Breast epithelium (tissue), 4 donors: ENCODE results near the gene DVL1. TPM values are rescaled to one million over a fixed set of nuclear protein-coding genes. Genes with fewer than 3 reads are reported as not detected.

Experiments used
- DNase-seq, 2 donors: peaks; one replicate each; pipeline ENCODE4 v3.0.0-alpha.2; 2019; ENCODE audit warnings: low spot score in 2 of 2
- H3K27ac ChIP-seq, 2 donors: fragments of 200-600 bp; sonication (generic) in 1 of 2; one replicate each; pipeline ENCODE4 v1.5.1; 2016 to 2019; ENCODE audit warnings: mild to moderate bottlenecking in 1 of 2
- H3K27me3 ChIP-seq, 2 donors: fragments of 200-600 bp; sonication (generic) in 1 of 2; one replicate each; pipeline versions ENCODE4 v1.5.1 to v1.6.0; 2017 to 2019; ENCODE audit warnings: control low read depth in 1 of 2, mild to moderate bottlenecking in 1 of 2
- H3K36me3 ChIP-seq: fragments of 200-600 bp; one replicate; pipeline ENCODE4 v1.5.1; 2019
- H3K4me1 ChIP-seq, 2 donors: fragments of 200-600 bp; sonication (generic); one replicate each; pipeline ENCODE4 v1.5.1; 2016 to 2019; ENCODE audit warnings: control low read depth in 1 of 2
- H3K4me3 ChIP-seq, 3 donors: fragments of 200-600 bp; sonication (generic); 1 replicate in 2 of 3; 2 replicates in 1 of 3; pipeline ENCODE4 v1.5.1; 2016 to 2019; ENCODE audit warnings: mild to moderate bottlenecking in 3 of 3, moderate library complexity in 2 of 3
- H3K9me3 ChIP-seq, 2 donors: fragments of 200-600 bp; sonication (generic) in 1 of 2; one replicate each; pipeline ENCODE4 v1.5.1; 2016 to 2019; ENCODE audit warnings: control low read depth in 1 of 2
- POLR2A ChIP-seq: fragments of 450-650 bp; IDR thresholded peaks from one replicate; pipeline ENCODE4 v1.6.1; 2016; ENCODE audit warnings: antibody characterized with exemption, mild to moderate bottlenecking, moderate library complexity
- POLR2AphosphoS5 ChIP-seq, 3 donors: sonication (generic); formaldehyde crosslinking; IDR thresholded peaks; one replicate each; pipeline ENCODE4 v1.6.1; 2017; ENCODE audit warnings: antibody characterized with exemption in 3 of 3
- intact Hi-C: fragments of 100-400 bp; cut with DNase I; formaldehyde crosslinking; loops from one replicate; pipeline ENCODE4 v1.15.1; 2023; ENCODE audit warnings: low total_unique reads
- total RNA-seq, 3 donors: library from RNA; depleted of rRNA; stranded (reverse); fragments of >200 nt; gene quantifications; one replicate each; pipeline ENCODE4 v1.1.0, GENCODE V29; 2016
- TF ChIP-seq, protein P1 (sequence below), 3 donors: fragments of 450-650 bp; IDR thresholded peaks; one replicate each; pipeline ENCODE4 v1.5.1; 2016 to 2017; ENCODE audit warnings: antibody characterized with exemption in 3 of 3, mild to moderate bottlenecking in 3 of 3, moderate library complexity in 3 of 3

DVL1 gene
- total RNA-seq, 3 donors from 2014 or later = 55.2 to 70.1 (median 55.2) TPM

DNA sequence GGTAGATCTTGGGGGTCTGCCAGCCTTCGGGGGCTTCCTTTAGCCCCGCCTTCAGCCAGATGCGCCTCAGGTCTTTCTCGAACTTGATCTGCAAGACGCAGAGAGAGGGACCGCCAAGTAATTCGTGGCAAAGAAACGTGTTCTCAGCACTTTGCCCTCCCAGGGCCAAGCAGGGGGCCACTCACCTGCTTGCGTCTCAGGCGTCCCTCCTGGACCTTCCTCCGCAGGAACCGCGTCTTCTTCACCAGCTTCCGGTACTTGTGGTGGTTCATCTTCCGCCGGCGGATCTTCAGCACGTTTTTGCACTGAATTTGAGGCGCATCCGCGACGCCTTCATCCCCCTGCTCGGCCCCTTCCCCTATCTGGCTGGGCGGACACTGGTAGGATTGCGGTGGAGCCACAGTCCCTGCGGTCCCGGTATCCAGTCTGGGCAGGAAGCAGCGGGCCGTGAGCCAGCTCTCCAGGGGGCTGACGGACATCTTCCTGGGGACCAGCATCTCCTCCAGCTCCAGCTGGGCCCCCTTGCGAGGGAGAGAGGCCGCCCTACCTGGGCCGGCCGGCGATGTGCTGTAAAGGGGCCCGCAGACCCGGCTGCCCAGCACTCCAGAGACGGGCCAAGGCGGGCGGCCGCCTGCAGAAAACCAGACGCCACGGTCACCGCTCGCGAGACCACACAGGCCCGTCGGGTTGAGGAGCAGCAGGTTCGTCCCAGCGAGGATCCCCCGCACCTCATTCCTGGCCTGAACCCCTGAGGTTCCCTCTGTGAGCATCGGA is 24.8 kb upstream of the DVL1 start:
- H3K36me3 ChIP-seq = no peaks in the 10 kb centered on the region
- H3K4me3 ChIP-seq = peak overlapping the region; percentile 98 to 99 (median 99)
- H3K4me1 ChIP-seq = peaks cover 13 to 15% of the 10 kb centered on the region in 2 donors
- H3K9me3 ChIP-seq = no peaks in the 10 kb centered on the region
- H3K27me3 ChIP-seq = no peaks in the 10 kb centered on the region
- peak overlapping the region; percentile 95 to 98 for H3K27ac ChIP-seq
- no peak for DNase-seq
- intact Hi-C loops = no loop called here
- TF ChIP-seq POLR2A = no peak
- TF ChIP-seq POLR2AphosphoS5 (IDR thresholded peaks at IDR 0.05) = no peak
- TF ChIP-seq, protein P1, sequence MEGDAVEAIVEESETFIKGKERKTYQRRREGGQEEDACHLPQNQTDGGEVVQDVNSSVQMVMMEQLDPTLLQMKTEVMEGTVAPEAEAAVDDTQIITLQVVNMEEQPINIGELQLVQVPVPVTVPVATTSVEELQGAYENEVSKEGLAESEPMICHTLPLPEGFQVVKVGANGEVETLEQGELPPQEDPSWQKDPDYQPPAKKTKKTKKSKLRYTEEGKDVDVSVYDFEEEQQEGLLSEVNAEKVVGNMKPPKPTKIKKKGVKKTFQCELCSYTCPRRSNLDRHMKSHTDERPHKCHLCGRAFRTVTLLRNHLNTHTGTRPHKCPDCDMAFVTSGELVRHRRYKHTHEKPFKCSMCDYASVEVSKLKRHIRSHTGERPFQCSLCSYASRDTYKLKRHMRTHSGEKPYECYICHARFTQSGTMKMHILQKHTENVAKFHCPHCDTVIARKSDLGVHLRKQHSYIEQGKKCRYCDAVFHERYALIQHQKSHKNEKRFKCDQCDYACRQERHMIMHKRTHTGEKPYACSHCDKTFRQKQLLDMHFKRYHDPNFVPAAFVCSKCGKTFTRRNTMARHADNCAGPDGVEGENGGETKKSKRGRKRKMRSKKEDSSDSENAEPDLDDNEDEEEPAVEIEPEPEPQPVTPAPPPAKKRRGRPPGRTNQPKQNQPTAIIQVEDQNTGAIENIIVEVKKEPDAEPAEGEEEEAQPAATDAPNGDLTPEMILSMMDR (IDR thresholded peaks at IDR 0.05) = no peak

DNA sequence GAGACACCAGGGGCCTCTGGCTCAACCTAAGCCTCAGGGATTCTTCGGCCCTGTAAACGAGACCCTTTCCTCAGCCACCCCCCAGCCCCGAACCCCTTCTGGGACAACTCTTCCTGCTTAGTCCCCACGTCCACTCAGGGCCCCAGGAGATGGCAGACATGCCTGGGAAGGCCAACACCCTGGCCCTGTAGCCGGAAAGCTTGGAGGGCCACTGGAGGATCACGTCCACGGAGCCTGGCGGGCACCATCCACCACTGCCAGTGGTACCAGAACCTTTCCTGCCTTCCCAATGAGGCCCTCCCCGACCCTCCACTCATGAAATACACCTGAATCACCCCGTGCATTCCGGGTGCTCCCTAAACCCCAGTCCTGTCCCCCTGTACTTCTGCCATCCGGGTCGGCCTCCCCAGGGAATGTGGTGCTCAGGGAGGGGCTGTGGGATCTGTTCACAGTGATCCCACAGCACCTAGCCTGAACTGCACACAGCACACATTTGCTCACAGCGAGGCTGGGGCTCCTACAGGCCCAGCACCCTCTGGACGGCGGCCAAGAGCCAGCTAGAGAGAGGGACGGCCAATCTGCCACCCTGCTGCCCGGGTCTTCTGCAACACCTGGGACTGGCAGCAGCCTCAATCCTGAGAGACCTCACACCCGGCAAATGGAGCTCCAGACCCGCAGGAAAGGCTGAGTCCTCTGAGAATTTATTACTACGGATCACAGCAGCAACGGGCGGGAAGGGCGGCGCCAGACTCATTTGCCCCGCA is 24.0 kb upstream of the DVL1 start:
- no peaks in the 10 kb centered on the region for H3K27me3 ChIP-seq
- H3K36me3 ChIP-seq = no peaks in the 10 kb centered on the region
- H3K27ac ChIP-seq = no peak overlapping the region
- no peak for TF ChIP-seq POLR2A
- no peak for TF ChIP-seq POLR2AphosphoS5 (IDR thresholded peaks at IDR 0.05)
- TF ChIP-seq, protein P1 (IDR thresholded peaks at IDR 0.05) = no peak
- no peaks in the 10 kb centered on the region for H3K9me3 ChIP-seq
- intact Hi-C loops = no loop called here
- no peak overlapping the region for H3K4me3 ChIP-seq
- H3K4me1 ChIP-seq = peaks cover 13 to 15% of the 10 kb centered on the region in 2 donors
- no peak for DNase-seq

DNA sequence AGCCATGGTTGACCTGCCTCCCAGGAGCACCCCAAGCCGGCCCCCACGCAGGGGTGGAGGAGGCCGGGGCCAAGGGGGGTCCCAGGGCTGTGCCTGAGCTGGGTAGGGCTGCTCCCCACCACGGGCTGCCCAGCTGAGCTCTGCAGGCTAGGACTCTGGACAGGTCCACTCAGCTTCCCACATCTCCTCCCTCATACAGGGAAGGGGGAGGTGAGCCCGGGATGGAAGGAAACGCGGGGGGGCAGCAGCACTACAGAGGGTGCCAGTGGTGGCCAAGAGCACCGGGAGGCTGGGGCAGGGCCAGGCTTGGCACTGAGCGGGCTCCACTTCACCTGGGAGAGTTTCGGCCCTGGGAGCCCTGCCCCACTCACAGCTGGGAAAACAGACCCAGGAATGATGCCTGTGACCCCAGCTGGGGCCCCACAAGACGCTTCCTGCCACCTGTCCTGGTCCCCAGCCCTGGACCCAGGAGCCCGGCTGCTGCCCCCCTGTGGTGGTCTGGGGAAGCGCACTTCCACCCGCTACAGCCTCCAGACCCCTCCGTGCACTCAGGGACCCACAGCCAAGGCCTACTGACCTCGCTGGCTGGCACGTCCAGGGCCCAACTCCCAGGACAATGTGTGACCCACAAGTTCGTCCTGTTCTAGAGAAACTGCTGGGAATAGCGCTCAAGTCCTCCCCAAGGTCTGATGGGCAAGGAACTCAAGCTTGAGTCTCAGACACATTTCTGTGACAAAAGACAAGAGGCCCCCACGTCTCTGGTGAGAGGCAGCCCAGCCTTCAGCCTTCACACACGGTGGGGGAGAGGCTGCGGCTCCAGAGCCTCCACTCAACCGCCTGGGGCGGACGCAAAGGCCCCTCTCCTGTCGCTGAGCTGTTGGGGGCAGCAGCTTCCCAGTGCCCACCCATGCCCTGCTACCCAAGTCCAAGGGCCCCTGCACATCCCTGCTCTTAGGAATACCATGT is 22.8 kb upstream of the DVL1 start:
- Histone ChIP-seq H3K36me3 (no peaks in the 10 kb centered on the region), H3K4me3 (peak overlapping the region in 2 of 3 donors; percentile 1 to 41), H3K27ac (peak overlapping the region in 1 of 2 donors; percentile 40), H3K9me3 (no peaks in the 10 kb centered on the region), H3K4me1 (peaks cover 13 to 15% of the 10 kb centered on the region in 2 donors), H3K27me3 (no peaks in the 10 kb centered on the region)
- TF ChIP-seq, protein P1 (IDR thresholded peaks at IDR 0.05) = peak; percentile 68 to 89 (median 86)
- no peak for TF ChIP-seq POLR2A
- no peak for TF ChIP-seq POLR2AphosphoS5 (IDR thresholded peaks at IDR 0.05)
- intact Hi-C loops = no loop called here
- peak in 1 of 2 donors; percentile 81 for DNase-seq

DNA sequence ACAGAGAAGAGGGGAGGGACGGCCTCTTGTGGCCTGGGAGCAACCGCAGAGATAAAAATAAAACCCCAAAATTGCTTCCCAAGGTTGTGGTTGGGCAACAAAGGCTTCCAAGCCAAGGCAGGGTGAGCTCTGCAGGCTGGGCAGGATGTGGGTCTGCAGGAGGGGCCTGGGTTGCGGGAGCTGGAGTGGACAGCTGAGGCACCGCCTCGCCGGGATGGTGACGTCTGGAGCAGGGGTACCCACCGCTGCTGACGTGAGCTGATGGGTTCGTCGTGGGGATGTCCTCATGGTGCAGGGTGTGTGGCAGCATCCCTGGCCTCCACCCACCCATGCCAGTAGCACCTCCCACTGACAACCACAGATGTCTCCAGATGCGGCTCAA is 22.1 kb upstream of the DVL1 start:
- H3K27ac ChIP-seq = no peak overlapping the region
- no peak overlapping the region for H3K4me3 ChIP-seq
- intact Hi-C loops = no loop called here
- no peak for DNase-seq
- no peaks in the 10 kb centered on the region for H3K27me3 ChIP-seq
- H3K4me1 ChIP-seq = peaks cover 13 to 15% of the 10 kb centered on the region in 2 donors
- no peaks in the 10 kb centered on the region for H3K36me3 ChIP-seq
- TF ChIP-seq, protein P1 (IDR thresholded peaks at IDR 0.05) = no peak
- TF ChIP-seq POLR2A (no peak), POLR2AphosphoS5 (IDR thresholded peaks at IDR 0.05) (no peak)
- H3K9me3 ChIP-seq = no peaks in the 10 kb centered on the region
